K562 (cell line): Measurements from ENCODE around the gene ITPKB. TPM values are rescaled to one million over a fixed set of nuclear protein-coding genes. Genes with fewer than 3 reads are reported as not detected.

ENCODE experiments used
- ATAC-seq: fragments of 200-7000 bp; cut with Tn5 transposase; 3 replicates; pipeline ENCODE4 v1.9.1; 2020; ENCODE audit warnings: moderate library complexity
- BruUV-seq: library from RNA; stranded (reverse); fragments of 400-500 nt; replicated peaks from 2 replicates; lab custom pipeline; 2021; lab: Mats Ljungman, UMichigan
- CTCF ChIA-PET: fragments of 300-600 bp; formaldehyde crosslinking; extraction: SDS; loops from one replicate; lab custom pipeline; 2021; ENCODE audit warnings: low intra/inter-chr PET ratio; lab: Yijun Ruan, JAX
- POLR2A ChIA-PET: fragments of 300-600, 350-650 bp; sonication (Branson Sonifier 250); formaldehyde crosslinking; extraction: SDS; loops from one replicate; lab custom pipeline; 2021; ENCODE audit warnings: antibody characterized with exemption, inconsistent platforms; lab: Yijun Ruan, JAX
- DNase-seq, 4 experiments: peaks; one replicate each; pipeline versions ENCODE4 v3.0.0 to v3.0.0-alpha.2; 2011 to 2018; ENCODE audit warnings: low spot score in 3 of 4, mixed read lengths in 3 of 4; ENCODE audit errors: extremely low read depth in 1 of 4
- FAIRE-seq: peaks from 2 replicates; lab custom pipeline; 2011; peaks lifted over from hg19 to GRCh38; lab: Jason Lieb, UNC
- H2AFZ ChIP-seq: 2 replicates; pipeline ENCODE4 v1.6.0; 2011; ENCODE audit warnings: low read depth, low read length, control low read depth, inconsistent platforms
- H3K27ac ChIP-seq: fragments of 200-600 bp; 3 replicates; pipeline ENCODE4 v1.8.0; 2011; ENCODE audit warnings: low read depth, mild to moderate bottlenecking, control low read depth, inconsistent platforms, low read length, moderate library complexity, mixed read lengths; ENCODE audit errors: extremely low read depth
- H3K27me3 ChIP-seq, 2 experiments: fragments of 300-600 bp in 1 of 2; 2 replicates in 1 of 2; 3 replicates in 1 of 2; pipeline versions ENCODE4 v1.6.0 to v1.8.0; 2011; ENCODE audit warnings: inconsistent platforms in 2 of 2, low read length in 2 of 2, mild to moderate bottlenecking in 1 of 2, mixed read lengths in 1 of 2, moderate library complexity in 1 of 2; ENCODE audit not compliant: control insufficient read depth in 2 of 2, insufficient read depth in 2 of 2
- H3K36me3 ChIP-seq: fragments of 300-600 bp; 3 replicates; pipeline ENCODE4 v1.8.0; 2011; ENCODE audit warnings: mild to moderate bottlenecking, low read length, inconsistent platforms; ENCODE audit not compliant: control insufficient read depth, insufficient read depth
- H3K4me1 ChIP-seq, 2 experiments: fragments of 200-600 bp in 1 of 2; replicated peaks in 1 of 2; 2 replicates in 1 of 2; 3 replicates in 1 of 2; pipeline versions ENCODE4 v1.5.1 to v1.8.0; 2011; ENCODE audit warnings: inconsistent platforms in 2 of 2, low read length in 2 of 2, mild to moderate bottlenecking in 1 of 2, mixed read lengths in 1 of 2, moderate library complexity in 1 of 2; ENCODE audit not compliant: control insufficient read depth in 2 of 2, insufficient read depth in 2 of 2
- H3K4me2 ChIP-seq: 2 replicates; pipeline ENCODE4 v1.6.1; 2011; ENCODE audit warnings: low read length, control low read depth, inconsistent platforms, mixed read lengths; ENCODE audit not compliant: insufficient read depth
- H3K4me3 ChIP-seq: fragments of 200-600 bp; sonication (generic), shearing (Covaris generic); 2 replicates; pipeline ENCODE4 v1.5.1; 2016; ENCODE audit warnings: control low read depth, inconsistent platforms
- H3K79me2 ChIP-seq: fragments of 200-600 bp; 3 replicates; pipeline ENCODE4 v1.8.0; 2011; ENCODE audit warnings: low read length, inconsistent platforms; ENCODE audit not compliant: control insufficient read depth, insufficient read depth
- H3K9ac ChIP-seq, 2 experiments: 2 replicates each; pipeline versions ENCODE4 v1.6.0 to v1.6.1; 2011; ENCODE audit warnings: low read depth in 2 of 2, low read length in 2 of 2, control low read depth in 1 of 2, inconsistent platforms in 1 of 2, mild to moderate bottlenecking in 1 of 2, mixed read lengths in 1 of 2; ENCODE audit not compliant: insufficient read depth in 1 of 2
- H3K9me1 ChIP-seq: one replicate; pipeline ENCODE4 v1.6.0; 2011; ENCODE audit warnings: inconsistent platforms, mild to moderate bottlenecking, low read length, moderate library complexity; ENCODE audit not compliant: control insufficient read depth, insufficient read depth
- H3K9me3 ChIP-seq: replicated peaks from 2 replicates; pipeline ENCODE4 v1.5.1; 2011; ENCODE audit warnings: low read depth, low read length, inconsistent platforms; ENCODE audit not compliant: control insufficient read depth, insufficient read depth
- H4K20me1 ChIP-seq: replicated peaks from 2 replicates; pipeline ENCODE4 v1.6.1; 2011; ENCODE audit warnings: low read length, inconsistent platforms, mixed read lengths; ENCODE audit not compliant: control insufficient read depth, insufficient read depth
- ARID1B ChIP-seq: fragments of 450-650 bp; IDR thresholded peaks from 2 replicates; pipeline ENCODE4 v1.6.1; 2016; ENCODE audit warnings: antibody characterized with exemption, mild to moderate bottlenecking, inconsistent platforms
- MTA3 ChIP-seq: fragments of 450-650 bp; formaldehyde crosslinking; IDR thresholded peaks from 2 replicates; pipeline ENCODE4 v1.6.1; 2017; ENCODE audit warnings: mild to moderate bottlenecking, borderline replicate concordance
- ZNF41 ChIP-seq: fragments of 250-450 bp; sonication (Bioruptor Pico); conservative IDR thresholded peaks from 2 replicates; pipeline ENCODE4 v1.4.0; 2020; ENCODE audit warnings: mild to moderate bottlenecking
- ZNF830 ChIP-seq: fragments of 250-450 bp; sonication (Bioruptor Pico); IDR thresholded peaks from 2 replicates; pipeline ENCODE4 v1.5.0; 2021; ENCODE audit warnings: mild to moderate bottlenecking
- WGBS: fragments of 100-300 bp; shearing (Covaris generic); methylation state at CpG from one replicate; pipeline ENCODE4 v1.1.6; 2016; ENCODE audit warnings: low coverage, mixed read lengths; ENCODE audit not compliant: insufficient coverage; ENCODE audit errors: missing lambda C conversion rate; 5-methylcytosine and 5-hydroxymethylcytosine counted together
- in situ Hi-C: fragments of 300-500 bp; cut with MboI; formaldehyde crosslinking; loops from 4 replicates; pipeline ENCODE4 v1.15.0; 2018; ENCODE audit warnings: inconsistent platforms, mixed read lengths
- intact Hi-C: fragments of 100-400 bp; cut with micrococcal nuclease; formaldehyde crosslinking; loops from 2 replicates; pipeline ENCODE4 v1.14.2; 2022
- polyA plus RNA-seq, 8 experiments: library from polyadenylated mRNA; depleted of rRNA in 4 of 8; stranded (reverse) in 5 of 8; unstranded in 3 of 8; fragments of >200 nt; fragmentation: Nextera tagmentation in 2 of 8; fragmentation: Illumina TruSeq in 1 of 8; extraction: Ambion mirVana in 2 of 8; extraction: Trizol in 1 of 8; gene quantifications; 2 replicates each; pipeline versions ENCODE4 v1.2.1 to v1.2.3, GENCODE V29; 2011 to 2014; ENCODE audit warnings: inconsistent platforms in 1 of 8, missing spikeins in 1 of 8
- total RNA-seq, 7 experiments: library from RNA; depleted of rRNA in 6 of 7; stranded (reverse); fragments of >200 nt in 6 of 7; fragmentation: Illumina TruSeq in 2 of 7; extraction: Trizol in 2 of 7; gene quantifications; 2 replicates each; pipeline versions ENCODE4 v1.2.1 to v1.2.3, GENCODE V29; 2011 to 2021; ENCODE audit warnings: low replicate concordance in 1 of 7
- TF ChIP-seq, protein P1 (sequence below): fragments of 200-400 bp; formaldehyde crosslinking; IDR thresholded peaks from 2 replicates; pipeline ENCODE4 v1.6.1; 2017; ENCODE audit warnings: mild to moderate bottlenecking, low read depth, low read length, moderate library complexity
- TF ChIP-seq, protein P2 (sequence below): fragments of 250-450 bp; sonication (Bioruptor Pico); IDR thresholded peaks from 2 replicates; pipeline ENCODE4 v1.5.0; 2022; ENCODE audit warnings: mild to moderate bottlenecking
- TF ChIP-seq, protein P3 (sequence below), 2 experiments: fragments of 250-450 bp in 1 of 2; fragments of 450-650 bp in 1 of 2; sonication (Bioruptor Pico) in 1 of 2; IDR thresholded peaks; 2 replicates each; pipeline versions ENCODE4 v1.6.1 to v1.8.0; 2016 to 2021; ENCODE audit warnings: mild to moderate bottlenecking in 2 of 2, moderate library complexity in 2 of 2, missing compliant biosample characterization in 1 of 2, missing genetic modification characterization in 1 of 2
- TF ChIP-seq, protein P4 (sequence below): sonication (generic); formaldehyde crosslinking; IDR thresholded peaks from 2 replicates; pipeline ENCODE4 v1.8.0; 2023; ENCODE audit warnings: mild to moderate bottlenecking, missing genetic modification reagents
- TF ChIP-seq, protein P5 (sequence below): fragments of 450-650 bp; IDR thresholded peaks from 2 replicates; pipeline ENCODE4 v1.6.1; 2016; ENCODE audit warnings: mild to moderate bottlenecking

The ITPKB gene
- total and polyA plus RNA-seq, 9 of the 15 experiments (the other 6 are each of a cell fraction or from before 2014, with no cell fraction given): 0.01 to 0.22 TPM; not detected in 7

DNA sequence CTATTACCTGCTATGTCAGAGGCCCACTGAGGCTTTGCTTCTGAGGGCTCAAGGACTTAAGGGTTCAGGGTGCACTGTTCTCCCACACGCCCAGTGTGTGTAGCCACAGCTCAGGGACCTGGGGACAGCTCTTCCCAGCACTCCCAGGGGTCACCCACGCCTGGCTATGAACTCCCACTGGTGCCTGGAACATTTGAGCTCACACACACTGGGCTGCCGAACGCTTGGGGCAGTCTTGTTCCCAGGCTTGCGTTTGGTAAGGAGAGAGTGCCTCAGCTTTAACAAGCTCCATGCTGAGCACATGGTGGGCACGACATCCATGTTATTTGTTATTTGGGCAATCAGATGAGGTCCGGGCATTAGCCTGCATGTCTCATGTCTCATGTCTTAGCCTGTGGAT is 153.0 kb downstream of the ITPKB start:
- Histone ChIP-seq H3K27me3 (peaks cover 51 to 69% of the 10 kb centered on the region in 2 experiments), H3K9ac (no peak overlapping the region), H3K4me2 (no peak overlapping the region), H3K36me3 (no peaks in the 10 kb centered on the region), H2AFZ (no peak overlapping the region), H3K27ac (no peak overlapping the region), H3K9me3 (no peaks in the 10 kb centered on the region), H4K20me1 (0 out of 2 replicates have a peak, but pooled peaks cover 3% of the 10 kb centered on the region), H3K4me1 (no peaks in the 10 kb centered on the region), H3K4me3 (no peak overlapping the region), H3K79me2 (no peaks in the 10 kb centered on the region), H3K9me1 (no peaks in the 10 kb centered on the region)
- intact Hi-C loops: no loop called here
- in situ Hi-C loops: no loop called here
- no peak for DNase-seq
- WGBS: 0% methylated on average over 7 of the region's 7 CpGs
- no peak for ATAC-seq
- BruUV-seq: no TSS peak
- no peak for FAIRE-seq
- ChIA-PET CTCF (no interaction called here), POLR2A (interaction anchor here (0.6 to 1.1 kb wide), 4 partner anchors 11 to 173 kb away, joined by 3 read pairs; no protein-coding TSS in a partner anchor)
- TF ChIP-seq ARID1B (no peak), MTA3 (no peak), ZNF41 (CRISPR knock-in tag) (no peak), ZNF830 (CRISPR knock-in tag) (no peak)
- TF ChIP-seq, protein P1, sequence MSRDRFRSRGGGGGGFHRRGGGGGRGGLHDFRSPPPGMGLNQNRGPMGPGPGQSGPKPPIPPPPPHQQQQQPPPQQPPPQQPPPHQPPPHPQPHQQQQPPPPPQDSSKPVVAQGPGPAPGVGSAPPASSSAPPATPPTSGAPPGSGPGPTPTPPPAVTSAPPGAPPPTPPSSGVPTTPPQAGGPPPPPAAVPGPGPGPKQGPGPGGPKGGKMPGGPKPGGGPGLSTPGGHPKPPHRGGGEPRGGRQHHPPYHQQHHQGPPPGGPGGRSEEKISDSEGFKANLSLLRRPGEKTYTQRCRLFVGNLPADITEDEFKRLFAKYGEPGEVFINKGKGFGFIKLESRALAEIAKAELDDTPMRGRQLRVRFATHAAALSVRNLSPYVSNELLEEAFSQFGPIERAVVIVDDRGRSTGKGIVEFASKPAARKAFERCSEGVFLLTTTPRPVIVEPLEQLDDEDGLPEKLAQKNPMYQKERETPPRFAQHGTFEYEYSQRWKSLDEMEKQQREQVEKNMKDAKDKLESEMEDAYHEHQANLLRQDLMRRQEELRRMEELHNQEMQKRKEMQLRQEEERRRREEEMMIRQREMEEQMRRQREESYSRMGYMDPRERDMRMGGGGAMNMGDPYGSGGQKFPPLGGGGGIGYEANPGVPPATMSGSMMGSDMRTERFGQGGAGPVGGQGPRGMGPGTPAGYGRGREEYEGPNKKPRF: no peak
- TF ChIP-seq, protein P2, sequence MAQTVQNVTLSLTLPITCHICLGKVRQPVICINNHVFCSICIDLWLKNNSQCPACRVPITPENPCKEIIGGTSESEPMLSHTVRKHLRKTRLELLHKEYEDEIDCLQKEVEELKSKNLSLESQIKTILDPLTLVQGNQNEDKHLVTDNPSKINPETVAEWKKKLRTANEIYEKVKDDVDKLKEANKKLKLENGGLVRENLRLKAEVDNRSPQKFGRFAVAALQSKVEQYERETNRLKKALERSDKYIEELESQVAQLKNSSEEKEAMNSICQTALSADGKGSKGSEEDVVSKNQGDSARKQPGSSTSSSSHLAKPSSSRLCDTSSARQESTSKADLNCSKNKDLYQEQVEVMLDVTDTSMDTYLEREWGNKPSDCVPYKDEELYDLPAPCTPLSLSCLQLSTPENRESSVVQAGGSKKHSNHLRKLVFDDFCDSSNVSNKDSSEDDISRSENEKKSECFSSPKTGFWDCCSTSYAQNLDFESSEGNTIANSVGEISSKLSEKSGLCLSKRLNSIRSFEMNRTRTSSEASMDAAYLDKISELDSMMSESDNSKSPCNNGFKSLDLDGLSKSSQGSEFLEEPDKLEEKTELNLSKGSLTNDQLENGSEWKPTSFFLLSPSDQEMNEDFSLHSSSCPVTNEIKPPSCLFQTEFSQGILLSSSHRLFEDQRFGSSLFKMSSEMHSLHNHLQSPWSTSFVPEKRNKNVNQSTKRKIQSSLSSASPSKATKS (CRISPR knock-in tag): no peak
- TF ChIP-seq, protein P3, sequence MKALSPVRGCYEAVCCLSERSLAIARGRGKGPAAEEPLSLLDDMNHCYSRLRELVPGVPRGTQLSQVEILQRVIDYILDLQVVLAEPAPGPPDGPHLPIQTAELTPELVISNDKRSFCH (CRISPR knock-in tag; IDR thresholded peaks at IDR 0.05): no peak
- TF ChIP-seq, protein P3 (tag; IDR thresholded peaks at IDR 0.05): no peak
- TF ChIP-seq, protein P4, sequence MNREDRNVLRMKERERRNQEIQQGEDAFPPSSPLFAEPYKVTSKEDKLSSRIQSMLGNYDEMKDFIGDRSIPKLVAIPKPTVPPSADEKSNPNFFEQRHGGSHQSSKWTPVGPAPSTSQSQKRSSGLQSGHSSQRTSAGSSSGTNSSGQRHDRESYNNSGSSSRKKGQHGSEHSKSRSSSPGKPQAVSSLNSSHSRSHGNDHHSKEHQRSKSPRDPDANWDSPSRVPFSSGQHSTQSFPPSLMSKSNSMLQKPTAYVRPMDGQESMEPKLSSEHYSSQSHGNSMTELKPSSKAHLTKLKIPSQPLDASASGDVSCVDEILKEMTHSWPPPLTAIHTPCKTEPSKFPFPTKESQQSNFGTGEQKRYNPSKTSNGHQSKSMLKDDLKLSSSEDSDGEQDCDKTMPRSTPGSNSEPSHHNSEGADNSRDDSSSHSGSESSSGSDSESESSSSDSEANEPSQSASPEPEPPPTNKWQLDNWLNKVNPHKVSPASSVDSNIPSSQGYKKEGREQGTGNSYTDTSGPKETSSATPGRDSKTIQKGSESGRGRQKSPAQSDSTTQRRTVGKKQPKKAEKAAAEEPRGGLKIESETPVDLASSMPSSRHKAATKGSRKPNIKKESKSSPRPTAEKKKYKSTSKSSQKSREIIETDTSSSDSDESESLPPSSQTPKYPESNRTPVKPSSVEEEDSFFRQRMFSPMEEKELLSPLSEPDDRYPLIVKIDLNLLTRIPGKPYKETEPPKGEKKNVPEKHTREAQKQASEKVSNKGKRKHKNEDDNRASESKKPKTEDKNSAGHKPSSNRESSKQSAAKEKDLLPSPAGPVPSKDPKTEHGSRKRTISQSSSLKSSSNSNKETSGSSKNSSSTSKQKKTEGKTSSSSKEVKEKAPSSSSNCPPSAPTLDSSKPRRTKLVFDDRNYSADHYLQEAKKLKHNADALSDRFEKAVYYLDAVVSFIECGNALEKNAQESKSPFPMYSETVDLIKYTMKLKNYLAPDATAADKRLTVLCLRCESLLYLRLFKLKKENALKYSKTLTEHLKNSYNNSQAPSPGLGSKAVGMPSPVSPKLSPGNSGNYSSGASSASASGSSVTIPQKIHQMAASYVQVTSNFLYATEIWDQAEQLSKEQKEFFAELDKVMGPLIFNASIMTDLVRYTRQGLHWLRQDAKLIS: no peak
- TF ChIP-seq, protein P5, sequence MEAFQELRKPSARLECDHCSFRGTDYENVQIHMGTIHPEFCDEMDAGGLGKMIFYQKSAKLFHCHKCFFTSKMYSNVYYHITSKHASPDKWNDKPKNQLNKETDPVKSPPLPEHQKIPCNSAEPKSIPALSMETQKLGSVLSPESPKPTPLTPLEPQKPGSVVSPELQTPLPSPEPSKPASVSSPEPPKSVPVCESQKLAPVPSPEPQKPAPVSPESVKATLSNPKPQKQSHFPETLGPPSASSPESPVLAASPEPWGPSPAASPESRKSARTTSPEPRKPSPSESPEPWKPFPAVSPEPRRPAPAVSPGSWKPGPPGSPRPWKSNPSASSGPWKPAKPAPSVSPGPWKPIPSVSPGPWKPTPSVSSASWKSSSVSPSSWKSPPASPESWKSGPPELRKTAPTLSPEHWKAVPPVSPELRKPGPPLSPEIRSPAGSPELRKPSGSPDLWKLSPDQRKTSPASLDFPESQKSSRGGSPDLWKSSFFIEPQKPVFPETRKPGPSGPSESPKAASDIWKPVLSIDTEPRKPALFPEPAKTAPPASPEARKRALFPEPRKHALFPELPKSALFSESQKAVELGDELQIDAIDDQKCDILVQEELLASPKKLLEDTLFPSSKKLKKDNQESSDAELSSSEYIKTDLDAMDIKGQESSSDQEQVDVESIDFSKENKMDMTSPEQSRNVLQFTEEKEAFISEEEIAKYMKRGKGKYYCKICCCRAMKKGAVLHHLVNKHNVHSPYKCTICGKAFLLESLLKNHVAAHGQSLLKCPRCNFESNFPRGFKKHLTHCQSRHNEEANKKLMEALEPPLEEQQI: no peak
